OCI-M1 (cell line): Measurements from ENCODE around the gene TRPM2.
A peak's percentile ranks its signal among the peaks of the same experiment; 100 is the strongest.

Experiments used
- DNase-seq: peaks from one replicate; lab custom pipeline; 2025; lab: John Stamatoyannopoulos, UW

TRPM2 gene

GRCh38 chr21:44485254-44485793, 131.9 kb downstream of the TRPM2 start:
- DNase-seq, result no peak

GRCh38 chr21:44485796-44486195, 132.4 kb downstream of the TRPM2 start:
- DNase-seq, result no peak

- DNase-seq, result no peak
Observed at GRCh38 chr21:44486302-44486701, 132.9 kb downstream of the TRPM2 start.

- DNase-seq, result peak; percentile 62
Observed at GRCh38 chr21:44487831-44488230, 134.4 kb downstream of the TRPM2 start.

- no peak for DNase-seq
Observed at GRCh38 chr21:44489962-44490361, 136.5 kb downstream of the TRPM2 start.

- DNase-seq, result no peak
Observed at GRCh38 chr21:44490405-44490804, 137.0 kb downstream of the TRPM2 start.

- no peak for DNase-seq
Observed at GRCh38 chr21:44490816-44491215, 137.4 kb downstream of the TRPM2 start.
